ENCODE data around the gene SLC1A2. TPM values are rescaled to one million over a fixed set of nuclear protein-coding genes. Genes with fewer than 3 reads are reported as not detected.

Gene SLC1A2
- total and polyA plus RNA-seq, 2 donors (not counting 3 experiments of a cell fraction or from before 2014, with no cell fraction given), result not detected

GRCh38 chr11:35241531-35241930, 177.8 kb downstream of the SLC1A2 start:
- POLR2A ChIA-PET, result no interaction called here
- CTCF ChIA-PET, result interaction anchor here (0.9 to 1.5 kb wide), 2 partner anchors 18 to 315 kb away, joined by 3 to 6 read pairs; no protein-coding TSS in a partner anchor
- peaks cover 5 to 32% of the 10 kb centered on the region in 2 experiments for H3K27me3 ChIP-seq (ENCODE audit: control insufficient read depth in 2 of 2, insufficient read depth in 2 of 2, low read length in 2 of 2)
- intact Hi-C loops (cut with micrococcal nuclease) (no loop called here), dilution Hi-C loops (cut with MboI; ENCODE audit: extremely low pct_ligation_motif_present, low sequenced_read_pairs) (no loop called here)
- DNase-seq (ENCODE audit: low read depth, low spot score) (no peak), FAIRE-seq (no peak)
- H3K27ac ChIP-seq (ENCODE audit: insufficient read depth, low read depth, low read length), result no peak overlapping the region
- no peak overlapping the region for H2AFZ ChIP-seq (ENCODE audit: low read depth, low read length)
- no peaks in the 10 kb centered on the region for H4K20me1 ChIP-seq (replicated peaks; ENCODE audit: control insufficient read depth, extremely low read depth, insufficient read depth, low read length)
- no TSS peak for BruUV-seq (replicated peaks)
- H3K79me2 ChIP-seq (ENCODE audit: control insufficient read depth, insufficient read depth, low read length), result no peaks in the 10 kb centered on the region
- H3K9me1 ChIP-seq (replicated peaks; ENCODE audit: control insufficient read depth, extremely low read depth, insufficient read depth, low read length), result no peaks in the 10 kb centered on the region
- H3K9ac ChIP-seq (replicated peaks; ENCODE audit: extremely low read depth, insufficient read depth, low read length), result no peak overlapping the region
- H3K4me1 ChIP-seq (ENCODE audit: control insufficient read depth, extremely low read depth, insufficient read depth, low read length), result no peaks in the 10 kb centered on the region
- H3K9me3 ChIP-seq (replicated peaks; ENCODE audit: control insufficient read depth, insufficient read depth, low read length), result no peaks in the 10 kb centered on the region
- no peak overlapping the region for H3K4me3 ChIP-seq (replicated peaks in 1 of 3; ENCODE audit: insufficient read depth in 1 of 3, low read depth in 1 of 3, low read length in 3 of 3)
- H3K36me3 ChIP-seq (ENCODE audit: control insufficient read depth in 2 of 2, extremely low read depth in 1 of 2, insufficient read depth in 2 of 2, low read length in 2 of 2), result no peaks in the 10 kb centered on the region
- TF ChIP-seq CTCF (IDR thresholded peaks at IDR 0.05; ENCODE audit: extremely low read depth in 1 of 2, insufficient read depth in 1 of 2, low read depth in 1 of 2, low read length in 2 of 2) (no peak), JUN (IDR thresholded peaks at IDR 0.05; ENCODE audit: borderline replicate concordance, insufficient read depth, insufficient read length, low read depth) (no peak), MAX (IDR thresholded peaks at IDR 0.05; ENCODE audit: insufficient read depth, insufficient read length) (no peak), POLR2AphosphoS5 (IDR thresholded peaks at IDR 0.05; ENCODE audit: insufficient read depth, low read depth, low read length) (no peak), FOS (IDR thresholded peaks at IDR 0.05; ENCODE audit: borderline replicate concordance, insufficient read depth, low read length) (no peak), MYC (IDR thresholded peaks at IDR 0.05; ENCODE audit: low read depth, low read length) (no peak), POLR2A (IDR thresholded peaks at IDR 0.05; ENCODE audit: low read depth, low read length) (no peak), EZH2 (IDR thresholded peaks at IDR 0.05; ENCODE audit: borderline replicate concordance, low read depth, low read length, severe bottlenecking) (no peak), GATA2 (IDR thresholded peaks at IDR 0.05; ENCODE audit: insufficient read depth, insufficient read length, low read depth, low read length) (no peak)
- H3K4me2 ChIP-seq (ENCODE audit: insufficient read depth, low read length), result no peak overlapping the region

Measured in endothelial cell of umbilical vein (primary cell).